Activated CD4-positive, alpha-beta T cell treated with anti-CD3 and anti-CD28 coated beads for 4 hours (primary cell): Measurements from ENCODE around the gene PSD4.

Experiments
- DNase-seq, 2 donors: peaks; one replicate each; pipeline ENCODE4 v3.0.0-alpha.2; 2020

Gene PSD4

DNA sequence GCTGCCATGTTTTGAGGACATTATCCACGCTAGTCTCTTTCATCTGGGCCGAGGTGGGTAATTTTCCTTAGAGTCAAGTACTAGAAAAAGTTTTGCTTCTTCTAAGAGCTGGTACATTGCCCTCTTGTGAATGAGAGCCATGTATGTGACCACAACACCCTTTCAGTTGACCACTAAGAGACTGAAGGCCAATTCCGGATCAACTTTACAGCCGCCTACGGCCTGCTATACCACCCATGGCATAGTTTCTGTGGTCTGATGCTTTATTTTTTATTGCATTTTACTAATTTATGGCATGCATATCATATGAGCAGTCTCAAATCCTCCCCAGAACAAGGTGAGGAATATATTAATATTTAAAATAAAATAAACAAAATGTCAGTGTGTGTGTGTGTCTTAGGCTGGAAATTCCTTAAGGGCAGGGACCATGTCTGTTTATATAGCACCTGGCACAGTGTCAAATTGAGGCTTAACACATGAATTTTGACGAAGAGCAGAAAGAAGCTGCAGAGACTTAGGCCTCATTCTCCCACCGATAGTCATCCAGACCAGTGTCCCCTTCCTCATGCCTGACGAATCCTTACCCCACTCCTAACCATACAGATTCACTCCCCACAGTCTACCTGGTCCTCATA lies 35.4 kb downstream of the PSD4 start:
- no peak for DNase-seq

DNA sequence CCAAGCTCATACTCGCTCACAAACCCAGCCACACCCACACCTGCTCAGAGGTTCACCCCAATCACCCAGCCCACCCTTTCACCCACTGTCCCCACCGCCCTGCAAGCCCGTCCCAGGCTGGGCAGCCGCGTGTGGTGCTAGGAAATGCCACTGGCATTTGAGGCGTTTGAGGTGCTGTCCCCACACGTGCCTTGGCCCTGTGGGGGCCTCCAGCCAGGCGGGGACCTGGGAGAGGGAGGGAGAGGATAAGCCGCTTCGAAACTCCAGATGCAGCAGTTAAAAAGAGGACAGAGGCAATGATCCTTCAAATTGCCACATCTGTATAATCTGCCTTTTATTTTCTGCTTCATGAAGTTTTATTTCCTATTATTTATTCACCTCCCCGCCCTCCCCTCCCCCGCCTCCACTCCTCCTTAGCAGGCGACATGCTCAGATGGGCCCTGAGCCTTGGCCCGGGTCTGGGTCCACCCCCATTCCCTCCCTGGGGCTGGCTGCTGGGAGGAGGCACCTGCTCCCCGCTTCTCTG lies 35.9 kb downstream of the PSD4 start:
- DNase-seq, result no peak

DNA sequence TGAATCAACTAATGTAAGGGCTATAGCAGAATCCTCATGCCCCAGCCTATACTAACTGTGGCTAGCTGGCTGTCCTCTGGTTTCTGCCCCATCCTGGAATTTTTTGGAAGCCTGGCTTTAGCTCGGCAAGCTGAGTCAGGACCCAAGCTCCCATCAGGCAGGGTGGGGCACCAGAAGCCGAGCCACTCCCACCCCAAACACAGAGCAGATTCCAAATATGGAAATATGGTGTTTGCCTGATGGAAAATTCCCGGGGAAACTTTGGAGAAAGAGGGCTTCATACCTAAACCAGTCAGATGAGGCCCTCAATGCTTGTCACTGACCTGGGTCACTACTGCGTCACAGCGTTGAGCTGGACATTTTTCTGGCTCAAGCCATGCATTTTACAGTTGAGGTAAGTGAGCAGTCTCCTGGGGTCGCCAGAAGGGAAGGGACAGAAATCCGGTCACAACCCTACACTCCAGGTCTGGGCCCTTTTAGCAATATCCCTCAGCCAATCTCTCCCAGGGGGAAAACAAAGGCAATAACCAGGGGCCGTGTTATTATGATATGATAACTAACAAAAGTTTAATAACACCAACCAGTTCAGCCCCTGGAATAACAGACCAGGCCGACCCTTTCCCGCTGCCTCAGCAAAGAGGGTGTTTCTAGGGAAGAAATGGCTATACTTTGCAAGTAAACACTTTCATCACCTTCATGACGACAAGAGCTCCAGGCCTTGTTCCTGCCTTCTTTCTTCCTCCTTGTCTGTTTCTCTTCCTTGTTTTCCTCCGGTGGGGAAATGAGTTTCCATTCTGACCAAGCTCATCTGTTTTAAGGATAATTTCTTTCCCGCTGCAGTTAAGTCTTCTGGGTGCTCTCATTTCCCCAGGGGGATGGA lies 37.7 kb downstream of the PSD4 start:
- no peak for DNase-seq

DNA sequence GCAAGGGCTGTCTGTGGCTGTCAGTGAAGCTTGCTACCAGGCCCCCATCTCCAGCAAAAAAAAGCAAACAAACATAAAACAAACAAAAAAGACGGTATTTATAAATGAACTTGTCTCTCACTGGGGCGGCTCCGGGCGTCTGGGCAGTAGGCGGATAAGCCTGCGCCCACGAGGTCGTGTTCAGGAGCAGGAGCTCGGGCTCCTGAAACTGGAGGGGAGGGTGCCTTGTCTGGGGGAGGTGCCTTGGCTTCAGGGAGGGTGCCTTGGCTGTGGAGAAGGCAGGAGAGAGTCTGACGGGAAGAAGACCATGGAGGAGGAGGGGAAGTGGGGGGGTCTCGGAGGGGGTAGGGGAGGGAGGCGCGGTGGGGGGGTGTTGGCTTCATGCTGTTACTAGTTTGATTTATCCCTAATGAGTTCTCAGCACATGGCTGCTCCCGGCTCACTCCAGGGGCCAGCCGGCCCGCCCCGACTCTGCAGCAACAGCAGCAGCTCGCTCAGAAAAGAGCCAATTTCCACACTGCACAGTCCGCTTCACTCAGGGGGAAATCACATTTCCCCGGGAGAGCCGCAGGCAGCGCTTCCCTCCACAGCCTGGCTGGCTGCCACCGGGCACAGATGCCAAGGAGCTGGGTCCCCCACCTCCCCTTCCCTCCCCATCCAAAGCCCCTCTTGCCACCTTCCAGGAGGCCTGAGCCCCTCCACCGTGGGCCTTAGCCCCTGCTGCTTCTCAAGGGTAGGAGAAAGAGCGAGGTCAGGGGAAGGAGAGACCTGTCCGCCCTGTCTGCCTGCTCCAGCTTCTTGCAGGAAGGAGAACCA lies 38.7 kb downstream of the PSD4 start:
- DNase-seq, result no peak

DNA sequence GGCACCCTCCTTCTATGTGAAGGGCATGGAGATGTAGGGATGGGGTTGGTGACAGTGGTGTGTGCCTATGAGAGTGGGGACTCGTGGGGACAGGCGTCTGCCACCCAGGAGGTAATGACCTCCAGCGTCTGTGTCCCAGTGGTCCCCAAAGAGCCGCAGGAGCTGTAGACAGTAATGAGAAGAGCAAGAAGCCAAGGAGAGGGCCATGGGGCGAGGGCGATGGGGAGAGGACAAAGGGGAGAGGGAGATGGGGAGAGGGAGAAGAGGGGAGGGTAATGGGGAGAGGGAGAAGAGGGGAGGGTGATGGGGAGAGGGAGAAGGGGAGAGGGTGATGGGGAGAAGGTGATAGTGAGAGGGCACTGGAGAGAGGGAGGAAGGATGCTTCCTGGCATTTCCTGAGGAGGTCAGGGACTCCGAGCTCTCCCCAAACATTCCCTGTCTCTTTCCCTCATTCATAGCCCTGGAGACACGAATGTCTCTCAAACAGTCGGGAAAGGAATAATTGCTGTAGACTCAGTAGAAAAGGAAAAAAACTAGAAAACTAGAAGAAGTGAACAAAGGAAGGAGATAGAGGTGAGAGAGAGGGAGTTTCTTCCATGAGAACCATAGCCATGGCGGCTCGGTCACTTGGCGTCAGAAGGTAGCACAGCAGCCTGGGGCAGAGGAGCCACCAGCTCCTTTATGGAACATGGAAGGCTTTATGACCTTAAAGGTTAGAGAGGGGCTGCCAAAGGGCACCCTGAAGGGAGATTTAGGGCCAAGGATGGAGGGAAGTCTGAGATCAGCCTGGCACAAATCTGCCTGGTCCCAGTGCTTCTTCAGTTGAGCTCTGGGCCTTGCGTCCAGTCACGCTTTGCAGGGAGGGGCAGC lies 39.5 kb downstream of the PSD4 start:
- no peak for DNase-seq

DNA sequence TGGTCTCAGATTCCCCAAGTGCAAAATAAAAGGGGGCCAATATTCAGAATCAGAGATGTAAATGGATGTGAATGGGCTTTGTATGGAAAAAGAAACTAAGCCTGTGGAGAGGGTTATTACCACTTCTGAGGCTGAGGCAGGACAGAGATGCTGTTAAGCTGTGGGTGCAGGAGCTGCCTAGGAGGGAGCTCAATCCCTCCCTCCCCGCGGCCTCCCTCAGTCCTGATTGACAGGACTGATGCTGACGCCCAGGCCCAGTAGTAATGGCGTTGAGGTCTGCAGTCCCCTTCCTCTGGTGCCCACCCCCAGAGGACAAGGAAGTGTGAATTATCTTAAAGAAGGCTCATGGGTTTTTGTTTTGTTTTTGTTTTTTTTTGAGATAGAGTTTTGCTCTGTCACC lies 40.4 kb downstream of the PSD4 start:
- DNase-seq, result no peak

DNA sequence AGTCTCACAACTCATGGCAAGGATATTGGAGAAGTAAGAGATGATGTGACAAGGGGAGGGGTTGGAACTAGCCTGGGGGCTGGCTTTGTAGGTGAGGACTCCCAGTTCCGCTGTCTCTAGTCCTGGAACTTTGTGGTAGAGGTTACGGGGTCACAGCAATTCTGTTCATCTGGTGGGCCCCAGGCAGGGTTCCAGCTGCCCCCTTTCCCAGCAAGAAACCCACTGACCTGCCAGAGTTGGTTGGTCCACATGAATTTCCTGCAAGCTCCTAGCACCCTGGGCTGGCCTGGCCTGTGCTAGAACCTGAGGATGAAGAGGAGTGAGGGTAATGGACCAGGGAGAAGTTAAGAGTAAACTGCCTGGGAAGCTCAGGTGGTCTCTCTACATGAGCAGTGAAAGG lies 41.3 kb downstream of the PSD4 start:
- DNase-seq, result no peak

DNA sequence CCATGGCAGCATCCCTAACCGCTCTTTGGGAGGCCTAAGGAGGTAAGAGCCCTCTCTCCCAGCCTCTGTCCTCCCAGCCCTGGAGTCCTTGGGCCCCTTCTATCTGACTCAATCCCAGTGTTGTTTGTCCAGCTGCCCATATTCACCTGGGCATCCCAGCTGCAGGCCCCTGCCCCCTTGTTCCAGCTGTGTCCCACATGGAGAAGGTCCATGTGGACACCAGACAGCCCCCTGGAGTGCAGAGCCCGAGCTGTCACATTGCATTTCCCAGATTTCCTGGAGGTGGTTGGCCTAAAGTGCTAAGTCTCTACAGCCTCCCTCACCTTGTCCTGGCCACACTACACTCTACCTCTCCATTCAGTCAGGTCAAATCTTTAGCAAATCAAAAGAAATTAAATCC lies 42.5 kb downstream of the PSD4 start:
- no peak for DNase-seq

DNA sequence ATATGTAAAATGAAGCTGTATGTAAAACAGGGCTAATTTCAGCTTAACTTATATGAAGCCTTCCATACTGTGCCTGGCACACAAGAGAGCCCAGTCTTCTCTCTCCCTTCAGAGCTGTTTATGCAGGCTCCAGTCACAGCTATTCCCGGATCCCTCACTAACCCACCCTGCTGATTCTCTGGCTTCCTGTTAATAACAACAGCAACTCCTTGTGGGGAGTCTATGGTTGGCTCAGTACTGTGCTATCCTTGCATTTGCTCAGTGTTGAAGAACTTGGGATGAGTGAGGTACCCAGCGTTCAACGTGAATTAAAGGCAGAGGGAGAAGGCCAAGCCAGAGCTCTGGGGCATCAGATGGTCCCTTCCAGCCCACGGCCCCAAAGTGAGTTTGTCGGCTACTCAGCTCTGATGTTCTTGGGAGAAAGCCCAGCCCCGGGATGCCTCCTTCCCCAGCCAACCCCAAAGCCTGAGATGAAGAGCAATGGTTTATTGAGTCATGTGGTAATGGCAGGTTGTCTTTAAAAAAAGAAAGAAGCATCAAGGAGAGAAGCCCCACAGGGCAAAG lies 43.2 kb downstream of the PSD4 start:
- no peak for DNase-seq

DNA sequence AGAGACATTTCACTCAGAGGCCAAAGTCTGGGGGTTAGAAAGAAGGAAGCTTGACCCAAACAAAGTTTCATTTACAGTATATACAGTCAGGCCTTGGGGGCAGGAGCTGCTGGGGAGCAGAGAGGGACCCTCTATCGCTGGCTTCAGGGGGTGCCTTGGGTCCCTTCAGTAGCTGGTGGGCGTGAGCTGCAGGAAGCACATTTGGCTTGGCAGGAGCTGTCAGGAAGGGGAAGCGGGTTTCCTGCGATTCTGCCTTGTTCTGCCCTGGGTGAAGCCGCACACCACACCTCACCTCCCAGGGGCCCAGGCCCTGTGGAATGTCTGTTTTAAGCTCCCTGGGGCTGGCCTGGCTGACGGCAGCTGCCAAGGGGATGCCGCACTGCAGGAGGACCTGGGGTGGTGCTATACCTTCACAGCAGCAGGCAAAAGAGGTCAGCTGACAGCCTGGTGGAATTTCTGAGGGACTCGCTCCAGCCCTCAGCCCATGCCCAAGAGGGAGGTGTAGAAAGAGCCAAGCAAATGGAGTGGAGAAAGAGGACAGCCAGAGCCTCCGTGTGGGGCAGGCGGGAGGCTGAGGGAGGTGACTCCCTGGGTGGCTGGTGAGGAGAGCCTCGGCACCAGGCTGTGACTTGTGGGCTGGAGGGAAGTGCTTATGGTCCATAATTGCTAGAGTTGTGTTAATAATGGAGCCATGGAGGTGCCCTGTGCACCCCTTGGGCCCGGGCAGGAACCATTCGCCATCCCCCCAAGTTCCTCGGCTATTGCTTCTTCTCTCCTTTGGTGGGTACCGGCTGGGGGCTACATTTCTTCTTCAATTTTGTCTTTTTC lies 43.9 kb downstream of the PSD4 start:
- no peak for DNase-seq

DNA sequence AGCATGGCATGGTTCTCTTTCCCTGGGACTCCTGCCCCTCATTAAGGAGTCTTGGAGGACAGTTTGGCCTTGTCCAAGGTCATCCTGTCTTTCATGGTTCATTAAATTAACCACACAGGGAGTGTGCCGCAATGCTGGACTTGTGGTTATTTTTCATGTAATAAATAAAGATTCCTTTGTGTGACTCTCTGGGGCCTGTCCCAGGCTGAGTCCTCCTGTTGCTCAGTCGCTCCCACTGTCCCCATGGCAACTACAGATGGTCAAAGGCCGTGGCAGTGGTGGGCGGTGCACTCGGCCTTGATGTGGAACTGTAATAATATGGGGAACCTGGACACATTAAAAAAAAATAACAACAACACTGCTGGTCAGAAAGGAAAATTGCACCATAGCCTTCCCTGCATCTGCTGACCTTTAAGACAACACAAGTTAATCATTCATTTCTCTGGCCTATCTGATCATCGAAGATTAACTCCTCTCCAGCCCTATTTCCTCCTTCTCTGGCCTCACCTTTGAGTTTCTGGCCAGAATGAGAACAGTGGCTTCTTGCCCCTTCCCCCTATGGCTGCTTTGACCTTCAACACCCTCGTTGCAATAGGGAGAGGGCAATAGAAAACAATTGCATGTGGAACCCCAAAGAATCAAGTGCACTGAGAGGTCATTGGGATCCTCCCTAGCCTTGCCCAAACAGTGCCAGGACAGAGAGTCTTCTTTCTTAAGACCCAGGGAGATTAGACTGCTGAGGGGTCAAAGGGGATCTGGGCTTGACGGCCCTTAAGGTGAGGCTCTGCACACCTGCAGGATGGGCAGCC lies 44.7 kb downstream of the PSD4 start:
- no peak for DNase-seq

DNA sequence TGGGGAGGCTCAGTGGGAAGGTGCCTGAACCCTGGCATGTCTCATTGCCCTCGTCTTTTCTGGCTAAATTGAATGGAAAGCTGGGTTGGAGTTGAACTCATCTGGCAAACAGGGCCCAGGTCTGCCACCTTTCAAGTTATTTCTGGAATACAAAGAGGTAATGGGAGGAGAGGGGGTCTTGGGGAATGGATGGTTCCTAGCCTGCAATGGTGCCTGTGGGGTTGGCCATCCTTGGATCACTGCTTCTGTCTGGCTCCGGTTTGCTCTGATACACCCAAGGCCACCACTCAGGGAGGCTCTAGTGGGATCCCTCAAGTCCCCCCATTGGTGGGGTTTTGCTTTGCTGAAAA lies 45.3 kb downstream of the PSD4 start:
- DNase-seq, result no peak

DNA sequence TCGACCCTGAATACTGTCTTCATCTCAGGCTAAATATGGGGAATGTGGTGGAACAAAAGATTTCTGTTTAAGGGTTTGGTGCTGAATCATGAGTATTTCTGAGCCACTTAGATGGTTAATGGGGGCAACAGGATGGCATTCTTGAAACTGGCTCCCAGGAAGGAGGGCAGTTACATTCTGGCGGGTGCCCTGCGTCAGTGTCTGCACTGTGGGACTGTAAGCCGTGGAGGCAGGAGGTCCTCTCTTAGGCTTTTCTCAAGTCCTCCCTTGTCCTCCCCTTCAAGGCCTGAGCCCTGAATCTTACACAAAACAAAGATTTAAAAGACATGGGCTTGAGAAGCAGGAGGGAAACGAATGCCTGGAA lies 45.7 kb downstream of the PSD4 start:
- no peak for DNase-seq

DNA sequence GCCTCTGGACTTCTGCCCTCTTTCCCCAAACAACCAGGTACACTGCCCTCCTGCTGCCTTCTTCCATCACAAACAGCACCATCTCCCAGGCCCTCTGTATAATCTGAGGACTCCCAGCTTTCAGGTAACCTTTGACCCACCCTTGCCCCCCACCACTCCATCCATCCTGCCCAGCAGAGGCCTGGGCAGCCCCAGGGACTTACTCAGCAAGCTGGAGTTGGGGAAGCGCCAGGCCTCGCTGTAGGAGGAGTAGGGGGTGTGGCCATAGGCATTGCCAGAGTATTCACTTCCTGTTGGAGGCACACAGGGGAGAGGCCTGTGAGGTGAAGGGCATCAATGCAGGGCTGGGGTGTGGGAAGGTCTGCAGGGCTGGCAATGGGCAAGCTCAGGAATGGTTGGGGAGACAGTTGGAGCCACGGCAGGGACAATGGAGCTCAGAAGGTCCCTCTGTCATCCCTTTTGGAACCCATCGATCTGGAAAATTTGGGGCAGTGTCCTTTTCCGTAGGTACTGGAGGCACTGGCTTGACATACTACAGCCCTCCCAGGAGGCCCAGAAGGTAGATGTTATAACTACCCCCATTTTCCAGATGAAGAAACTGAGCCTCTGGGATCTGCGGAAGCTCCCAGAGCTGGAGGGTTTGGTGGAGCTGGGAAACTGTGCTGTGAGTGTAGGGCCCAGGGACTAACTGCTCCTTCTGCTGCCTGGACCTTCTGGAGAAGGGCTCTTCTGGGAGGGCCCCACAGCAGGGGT lies 46.3 kb downstream of the PSD4 start:
- no peak for DNase-seq

DNA sequence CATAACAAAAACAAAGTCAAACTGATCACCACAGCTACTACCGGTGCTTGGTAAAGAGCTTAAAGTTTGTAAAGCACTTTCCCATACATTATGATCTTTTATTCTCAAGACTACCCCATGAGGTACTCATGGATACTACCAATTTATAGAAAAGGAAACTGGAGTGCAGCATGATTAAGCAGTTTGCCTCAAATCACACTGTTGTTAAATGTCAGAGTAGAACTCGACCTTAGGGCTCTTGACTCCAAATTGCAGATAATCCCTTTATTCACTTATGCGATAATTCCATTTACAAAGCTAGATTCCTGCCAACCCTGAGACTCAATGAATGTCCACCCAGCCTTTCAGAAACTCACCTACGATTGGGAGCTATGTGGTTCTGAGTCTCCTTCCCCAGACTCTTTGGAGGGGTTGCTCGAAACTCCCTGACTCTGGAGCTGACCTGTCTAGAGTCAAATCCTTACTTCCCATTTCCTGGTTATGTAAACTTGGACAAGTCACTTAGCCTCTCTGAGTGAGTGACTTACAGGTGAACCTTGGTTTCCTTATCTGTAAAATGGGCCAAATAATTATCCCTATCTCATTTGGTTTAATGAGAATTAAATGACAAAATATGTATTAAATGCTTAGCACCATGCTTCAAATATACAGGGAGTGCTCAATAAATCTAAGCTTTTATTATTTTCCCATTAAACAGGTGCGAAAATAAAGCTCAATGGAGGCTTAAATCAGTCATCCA lies 47.4 kb downstream of the PSD4 start:
- no peak for DNase-seq

DNA sequence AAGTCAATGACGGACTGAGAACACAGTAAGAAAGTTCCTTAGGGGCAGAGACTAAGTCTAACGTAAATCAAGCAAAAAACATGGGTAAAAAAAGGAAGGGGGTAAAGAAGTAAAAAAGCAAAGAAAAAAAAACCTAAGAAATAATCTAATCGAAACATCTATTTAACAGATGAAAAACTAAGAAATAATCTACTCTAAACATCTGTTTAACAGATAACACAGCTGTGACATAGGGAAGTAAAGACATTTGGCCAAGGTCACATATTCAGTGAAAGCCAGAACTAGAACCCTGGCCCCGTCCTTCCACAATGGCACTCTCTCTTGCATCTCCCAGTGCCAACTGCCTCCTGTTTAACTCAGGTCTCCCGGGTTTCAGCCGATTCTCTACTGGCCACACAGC lies 48.1 kb downstream of the PSD4 start:
- no peak for DNase-seq

DNA sequence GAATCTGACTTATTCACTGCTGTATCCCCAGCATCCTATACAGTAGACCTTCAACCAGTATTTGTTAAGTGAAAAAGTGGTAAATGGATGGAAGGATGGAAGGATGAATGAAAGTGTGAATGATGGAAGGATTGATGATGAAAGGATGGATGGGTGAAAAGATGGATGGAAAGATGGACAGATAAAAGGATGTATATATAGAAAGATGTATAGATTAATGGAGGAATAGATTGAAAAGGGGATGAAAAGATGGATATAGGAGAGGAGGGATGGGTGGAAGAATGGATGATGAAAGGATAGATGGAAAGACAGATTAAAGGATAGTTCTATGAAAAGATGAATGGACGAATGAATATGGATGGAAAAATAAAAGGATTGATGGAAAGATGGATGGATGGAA lies 50.0 kb downstream of the PSD4 start:
- no peak for DNase-seq

DNA sequence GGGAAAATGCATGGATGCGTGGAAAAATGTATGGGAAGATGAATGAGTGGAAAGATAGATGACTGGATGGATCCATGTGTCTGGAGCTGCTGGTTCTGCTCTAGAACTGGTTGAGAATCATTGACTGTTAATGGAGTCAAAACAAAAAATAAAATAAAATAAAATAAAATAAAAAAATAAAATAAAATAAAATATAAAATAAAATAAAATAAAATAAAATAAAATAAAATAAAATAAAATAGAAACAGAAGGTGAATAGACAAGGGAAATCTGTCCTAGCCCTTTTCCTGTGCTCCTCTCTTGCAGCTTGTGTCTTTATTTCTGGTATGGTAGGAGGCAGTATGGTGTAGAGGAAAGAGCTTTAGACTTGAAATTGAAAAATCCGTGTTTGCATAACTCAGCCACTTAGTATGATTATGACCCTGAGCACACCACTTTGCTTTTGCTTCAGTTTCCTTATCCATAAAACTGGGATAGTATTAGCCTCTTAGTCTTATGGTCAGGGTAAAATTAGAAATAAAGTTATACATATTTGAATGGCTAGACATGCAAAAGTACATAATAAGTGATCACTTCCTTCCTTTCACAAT lies 51.0 kb downstream of the PSD4 start:
- DNase-seq, result no peak
